Measurements from ENCODE around the gene GLYATL3.

DNA sequence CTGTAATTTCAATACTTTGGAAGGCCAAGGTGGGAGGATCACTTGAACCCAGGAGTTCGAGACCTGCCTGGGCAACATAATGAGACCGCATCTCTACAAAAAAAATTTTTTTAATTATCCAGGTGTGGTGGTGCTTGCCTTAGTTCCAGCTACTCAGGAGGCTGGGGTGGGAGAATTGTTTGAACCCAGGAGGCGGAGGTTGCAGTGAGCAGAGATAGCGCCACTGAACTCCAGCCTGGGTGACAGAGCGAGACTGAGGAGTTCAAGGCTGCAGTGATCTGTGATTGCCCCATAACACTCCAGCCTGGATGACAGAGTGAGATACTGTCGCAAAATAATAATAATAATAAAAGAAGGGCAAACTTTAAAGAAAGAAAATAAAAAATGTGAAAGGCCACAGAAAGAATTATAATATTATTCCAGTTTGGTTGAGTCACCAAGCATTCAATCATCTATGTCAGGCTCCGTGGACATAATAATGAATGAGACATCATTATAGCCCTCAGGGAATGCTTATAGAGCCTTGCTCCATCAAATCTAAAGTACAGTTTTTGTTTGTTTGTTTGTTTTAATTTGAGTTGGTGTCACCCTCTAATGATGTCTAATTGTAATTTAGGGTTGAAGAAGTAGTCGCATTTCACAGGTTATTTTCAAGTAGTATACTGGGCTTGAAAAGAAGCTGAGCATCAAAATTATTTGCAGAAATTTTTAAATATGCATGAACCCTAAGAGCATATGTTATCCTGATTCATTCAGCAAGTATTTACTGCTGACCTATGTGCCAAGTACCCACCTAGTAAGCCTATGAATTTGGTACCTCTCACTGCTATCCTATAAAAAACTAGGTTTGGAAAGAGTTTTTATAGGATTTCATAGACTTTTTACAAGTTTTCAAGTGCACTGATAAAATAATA is 15.1 kb downstream of the GLYATL3 start:
- TF ChIP-seq POLR2A (IDR thresholded peaks at IDR 0.05) = no peak
- TF ChIP-seq, protein P1, sequence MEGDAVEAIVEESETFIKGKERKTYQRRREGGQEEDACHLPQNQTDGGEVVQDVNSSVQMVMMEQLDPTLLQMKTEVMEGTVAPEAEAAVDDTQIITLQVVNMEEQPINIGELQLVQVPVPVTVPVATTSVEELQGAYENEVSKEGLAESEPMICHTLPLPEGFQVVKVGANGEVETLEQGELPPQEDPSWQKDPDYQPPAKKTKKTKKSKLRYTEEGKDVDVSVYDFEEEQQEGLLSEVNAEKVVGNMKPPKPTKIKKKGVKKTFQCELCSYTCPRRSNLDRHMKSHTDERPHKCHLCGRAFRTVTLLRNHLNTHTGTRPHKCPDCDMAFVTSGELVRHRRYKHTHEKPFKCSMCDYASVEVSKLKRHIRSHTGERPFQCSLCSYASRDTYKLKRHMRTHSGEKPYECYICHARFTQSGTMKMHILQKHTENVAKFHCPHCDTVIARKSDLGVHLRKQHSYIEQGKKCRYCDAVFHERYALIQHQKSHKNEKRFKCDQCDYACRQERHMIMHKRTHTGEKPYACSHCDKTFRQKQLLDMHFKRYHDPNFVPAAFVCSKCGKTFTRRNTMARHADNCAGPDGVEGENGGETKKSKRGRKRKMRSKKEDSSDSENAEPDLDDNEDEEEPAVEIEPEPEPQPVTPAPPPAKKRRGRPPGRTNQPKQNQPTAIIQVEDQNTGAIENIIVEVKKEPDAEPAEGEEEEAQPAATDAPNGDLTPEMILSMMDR (IDR thresholded peaks at IDR 0.05 in 4 of 5, conservative IDR thresholded peaks at IDR 0.05 in 1 of 5) = no peak
